ENCODE measurements around the gene PICALM.

DNA sequence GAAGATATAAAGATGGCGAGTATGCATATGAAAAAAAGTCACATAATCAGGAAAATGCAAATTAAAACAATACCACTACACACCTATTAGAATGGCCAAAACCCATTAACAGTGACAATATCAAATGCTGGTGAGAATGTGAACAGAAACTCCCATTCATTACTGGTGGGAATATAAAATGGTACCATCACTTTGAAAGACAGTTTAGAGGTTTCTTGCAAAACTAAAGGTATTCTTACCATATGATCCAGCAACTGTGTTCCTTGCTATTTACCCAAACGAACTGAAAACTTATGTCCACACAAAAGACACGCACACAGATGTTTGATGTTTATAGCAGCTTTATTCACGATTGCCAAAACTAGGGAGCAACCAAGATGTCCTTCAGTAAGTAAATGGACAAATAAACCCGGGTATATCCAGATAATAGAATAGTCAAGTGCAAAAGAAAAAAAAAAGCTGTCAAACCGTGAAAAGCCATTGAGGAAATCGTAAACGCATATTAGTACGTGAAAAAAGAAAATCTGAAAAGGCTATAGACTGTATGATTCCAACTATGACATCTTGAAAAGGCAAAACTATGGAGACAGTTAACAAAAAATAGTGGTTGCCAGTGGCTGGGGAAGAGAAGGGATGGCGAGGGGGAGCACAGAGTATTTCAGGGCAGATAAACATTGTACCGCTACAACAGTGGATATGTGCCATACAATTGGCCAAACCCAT lies 7.2 kb downstream of the PICALM start:
- TF ChIP-seq CHD1 (IDR thresholded peaks at IDR 0.05; ENCODE audit: low read depth, low read length) = no peak
- TF ChIP-seq, protein P1, sequence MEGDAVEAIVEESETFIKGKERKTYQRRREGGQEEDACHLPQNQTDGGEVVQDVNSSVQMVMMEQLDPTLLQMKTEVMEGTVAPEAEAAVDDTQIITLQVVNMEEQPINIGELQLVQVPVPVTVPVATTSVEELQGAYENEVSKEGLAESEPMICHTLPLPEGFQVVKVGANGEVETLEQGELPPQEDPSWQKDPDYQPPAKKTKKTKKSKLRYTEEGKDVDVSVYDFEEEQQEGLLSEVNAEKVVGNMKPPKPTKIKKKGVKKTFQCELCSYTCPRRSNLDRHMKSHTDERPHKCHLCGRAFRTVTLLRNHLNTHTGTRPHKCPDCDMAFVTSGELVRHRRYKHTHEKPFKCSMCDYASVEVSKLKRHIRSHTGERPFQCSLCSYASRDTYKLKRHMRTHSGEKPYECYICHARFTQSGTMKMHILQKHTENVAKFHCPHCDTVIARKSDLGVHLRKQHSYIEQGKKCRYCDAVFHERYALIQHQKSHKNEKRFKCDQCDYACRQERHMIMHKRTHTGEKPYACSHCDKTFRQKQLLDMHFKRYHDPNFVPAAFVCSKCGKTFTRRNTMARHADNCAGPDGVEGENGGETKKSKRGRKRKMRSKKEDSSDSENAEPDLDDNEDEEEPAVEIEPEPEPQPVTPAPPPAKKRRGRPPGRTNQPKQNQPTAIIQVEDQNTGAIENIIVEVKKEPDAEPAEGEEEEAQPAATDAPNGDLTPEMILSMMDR (conservative IDR thresholded peaks at IDR 0.05; ENCODE audit: low read depth, low read length) = no peak
- TF ChIP-seq RAD21 (IDR thresholded peaks at IDR 0.05; ENCODE audit: low read length) = no peak

All from IMR-90 (cell line).